ENCODE measurements around the gene ADAMTS20. TPM values are rescaled to one million over a fixed set of nuclear protein-coding genes. Genes with fewer than 3 reads are reported as not detected.

ADAMTS20 gene
- total RNA-seq, 1 experiment from 2014 or later: 2.7 TPM

DNA sequence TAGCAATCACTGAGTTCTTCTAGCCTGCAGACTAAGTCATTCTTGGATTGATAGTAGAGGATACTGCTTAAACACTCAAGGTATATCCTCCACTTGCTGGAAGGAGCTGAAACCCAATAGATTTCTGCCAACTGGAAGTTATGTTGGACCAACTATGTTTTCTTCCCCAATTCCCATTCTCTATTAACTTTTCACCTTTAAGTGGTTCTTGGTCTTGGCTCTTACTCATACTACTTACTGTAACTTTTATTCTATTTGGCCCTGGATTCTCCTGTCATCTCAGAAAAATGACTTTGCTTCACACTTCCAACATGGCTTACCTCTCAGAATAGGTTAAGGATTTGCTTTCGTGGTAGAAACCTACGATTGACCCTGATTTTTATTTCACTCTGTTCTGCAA lies 244.9 kb downstream of the ADAMTS20 start:
- H3K9me3 ChIP-seq (ENCODE audit: control insufficient read depth, low read depth, low read length): no peaks in the 10 kb centered on the region
- no peak overlapping the region for H2BK15ac ChIP-seq (ENCODE audit: low read depth, low read length)
- no peak overlapping the region for H3K9ac ChIP-seq (ENCODE audit: extremely low read depth, insufficient read length, low read length)
- Mint-ChIP-seq H3K36me3 (ENCODE audit: insufficient read depth in 1 of 3, low read depth in 3 of 3) (no peaks in the 10 kb centered on the region; a peak in 1 of 7 replicates), H3K4me3 (no peak overlapping the region), H3K27me3 (ENCODE audit: low read depth) (no peaks in the 10 kb centered on the region), H3K4me1 (no peaks in the 10 kb centered on the region), H3K27ac (no peak overlapping the region), H3K9me3 (peaks cover 0 to 4% of the 10 kb centered on the region in 2 experiments; a peak in 2 of 5 replicates)
- H2AFZ ChIP-seq (ENCODE audit: low read length): no peak overlapping the region
- H2BK20ac ChIP-seq (ENCODE audit: low read depth, low read length, poor library complexity, severe bottlenecking): no peak overlapping the region
- no peak overlapping the region for H3K56ac ChIP-seq (ENCODE audit: insufficient read length, low read depth, low read length)
- H4K20me1 ChIP-seq (ENCODE audit: control insufficient read depth, insufficient read depth, insufficient read length): no peaks in the 10 kb centered on the region
- no peak overlapping the region for H2AK5ac ChIP-seq (ENCODE audit: insufficient read length, low read length)
- no peak overlapping the region for H4K8ac ChIP-seq (replicated peaks; ENCODE audit: insufficient read length, low read depth, low read length)
- no peak overlapping the region for H3K23ac ChIP-seq (ENCODE audit: insufficient read length, low read depth, low read length)
- H3K27me3 ChIP-seq (ENCODE audit: insufficient read depth, low read length): no peaks in the 10 kb centered on the region
- no peak overlapping the region for H3K4ac ChIP-seq (ENCODE audit: low read depth, low read length)
- H3K79me2 ChIP-seq (ENCODE audit: insufficient read depth, low read length): no peaks in the 10 kb centered on the region
- no peaks in the 10 kb centered on the region for H3K4me1 ChIP-seq (ENCODE audit: insufficient read depth, low read length)
- no peak overlapping the region for H2BK120ac ChIP-seq (ENCODE audit: low read depth, low read length, poor library complexity, severe bottlenecking)
- H3K79me1 ChIP-seq (ENCODE audit: insufficient read depth, low read depth, low read length, poor library complexity, severe bottlenecking): no peaks in the 10 kb centered on the region
- H3K18ac ChIP-seq (ENCODE audit: insufficient read length, low read depth, low read length): no peak overlapping the region
- H3K14ac ChIP-seq (ENCODE audit: insufficient read depth, low read length): no peak overlapping the region
- no peak overlapping the region for H2BK5ac ChIP-seq (ENCODE audit: insufficient read length, low read length)
- WGBS (ENCODE audit: extremely low coverage, insufficient read length, low lambda C conversion rate): no CpG with 5 or more reads among the region's 2 CpGs
- TF ChIP-seq, protein P1, sequence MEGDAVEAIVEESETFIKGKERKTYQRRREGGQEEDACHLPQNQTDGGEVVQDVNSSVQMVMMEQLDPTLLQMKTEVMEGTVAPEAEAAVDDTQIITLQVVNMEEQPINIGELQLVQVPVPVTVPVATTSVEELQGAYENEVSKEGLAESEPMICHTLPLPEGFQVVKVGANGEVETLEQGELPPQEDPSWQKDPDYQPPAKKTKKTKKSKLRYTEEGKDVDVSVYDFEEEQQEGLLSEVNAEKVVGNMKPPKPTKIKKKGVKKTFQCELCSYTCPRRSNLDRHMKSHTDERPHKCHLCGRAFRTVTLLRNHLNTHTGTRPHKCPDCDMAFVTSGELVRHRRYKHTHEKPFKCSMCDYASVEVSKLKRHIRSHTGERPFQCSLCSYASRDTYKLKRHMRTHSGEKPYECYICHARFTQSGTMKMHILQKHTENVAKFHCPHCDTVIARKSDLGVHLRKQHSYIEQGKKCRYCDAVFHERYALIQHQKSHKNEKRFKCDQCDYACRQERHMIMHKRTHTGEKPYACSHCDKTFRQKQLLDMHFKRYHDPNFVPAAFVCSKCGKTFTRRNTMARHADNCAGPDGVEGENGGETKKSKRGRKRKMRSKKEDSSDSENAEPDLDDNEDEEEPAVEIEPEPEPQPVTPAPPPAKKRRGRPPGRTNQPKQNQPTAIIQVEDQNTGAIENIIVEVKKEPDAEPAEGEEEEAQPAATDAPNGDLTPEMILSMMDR (conservative IDR thresholded peaks at IDR 0.05): no peak
- no peak overlapping the region for H3K27ac ChIP-seq (ENCODE audit: insufficient read length, low read depth, low read length)
- H4K5ac ChIP-seq (ENCODE audit: insufficient read length, low read depth, low read length): no peak overlapping the region
- H2BK12ac ChIP-seq (ENCODE audit: insufficient read length, low read depth, low read length): no peak overlapping the region
- H3T11ph ChIP-seq (ENCODE audit: low read length): no peak overlapping the region
- H3K23me2 ChIP-seq (ENCODE audit: insufficient read length, low read depth, low read length, poor library complexity, severe bottlenecking): no peaks in the 10 kb centered on the region
- no peak overlapping the region for H4K91ac ChIP-seq (ENCODE audit: insufficient read length, low read depth, low read length)
- DNase-seq: no peak
- H3K4me2 ChIP-seq (ENCODE audit: insufficient read depth, insufficient read length, low read length): no peak overlapping the region
